Colonic mucosa (tissue), 4 donors: ENCODE results near the gene TNRC6B. TPM values are rescaled to one million over a fixed set of nuclear protein-coding genes. Genes with fewer than 3 reads are reported as not detected.

Experiments used
- DNase-seq: peaks from one replicate; pipeline ENCODE4 v3.0.0-alpha.2; 2020
- H3K27ac ChIP-seq: fragments of 200-600 bp; one replicate; pipeline ENCODE4 v1.8.0; 2021
- H3K27me3 ChIP-seq: fragments of 200-600 bp; one replicate; pipeline ENCODE4 v1.8.0; 2021
- H3K36me3 ChIP-seq: fragments of 200-600 bp; one replicate; pipeline ENCODE4 v1.8.0; 2021
- H3K4me1 ChIP-seq: fragments of 200-600 bp; one replicate; pipeline ENCODE4 v1.8.0; 2021; ENCODE audit warnings: mild to moderate bottlenecking
- H3K4me3 ChIP-seq: fragments of 200-600 bp; one replicate; pipeline ENCODE4 v1.8.0; 2021
- H3K9ac ChIP-seq, 2 donors: one replicate each; pipeline ENCODE4 v1.7.0; 2013; ENCODE audit warnings: control low read depth in 2 of 2, low read depth in 2 of 2, low read length in 2 of 2
- H3K9me3 ChIP-seq: fragments of 200-600 bp; one replicate; pipeline ENCODE4 v1.8.0; 2021
- CTCF ChIP-seq: fragments of 200-600 bp; IDR thresholded peaks from one replicate; pipeline ENCODE4 v1.8.0; 2022; ENCODE audit warnings: antibody characterized with exemption, mild to moderate bottlenecking
- intact Hi-C: fragments of 100-400 bp; cut with DNase I; formaldehyde crosslinking; loops from one replicate; pipeline ENCODE4 v1.14.1; 2022
- total RNA-seq, 2 donors: library from RNA; stranded (reverse); fragmentation: NEBNext Ultra II Directional in 1 of 2; extraction: Animal tissue kit (Norgen Biotek cat#: 25700) in 1 of 2; gene quantifications; one replicate each; pipeline ENCODE4 v1.2.1, GENCODE V29; 2021
- donor health status: healthy.
- donor health status: DM: no; HTN: no; CAD: no.
- donor health status: DM: no; HTN: no; CAD: no.

Gene TNRC6B
- total RNA-seq, 2 donors from 2014 or later = 38.7 to 47.4 TPM

- no peaks in the 10 kb centered on the region for H3K27me3 ChIP-seq
- no peaks in the 10 kb centered on the region for H3K4me1 ChIP-seq
- no peak overlapping the region for H3K27ac ChIP-seq
- no peaks in the 10 kb centered on the region for H3K36me3 ChIP-seq
- no peak for TF ChIP-seq CTCF
- no peak overlapping the region for H3K4me3 ChIP-seq
- H3K9me3 ChIP-seq = no peaks in the 10 kb centered on the region
- intact Hi-C loops = no loop called here
- H3K9ac ChIP-seq = no peak overlapping the region
- DNase-seq = no peak
Observed at GRCh38 chr22:40237241-40237640, 59.5 kb downstream of the TNRC6B start.

- DNase-seq = no peak
- no peaks in the 10 kb centered on the region for H3K9me3 ChIP-seq
- no peak overlapping the region for H3K9ac ChIP-seq
- no peaks in the 10 kb centered on the region for H3K36me3 ChIP-seq
- no peaks in the 10 kb centered on the region for H3K27me3 ChIP-seq
- intact Hi-C loops = no loop called here
- no peak overlapping the region for H3K4me3 ChIP-seq
- no peak for TF ChIP-seq CTCF
- H3K4me1 ChIP-seq = no peaks in the 10 kb centered on the region
- no peak overlapping the region for H3K27ac ChIP-seq
Observed at GRCh38 chr22:40237788-40238424, 60.2 kb downstream of the TNRC6B start.

- Histone ChIP-seq H3K4me1 (no peaks in the 10 kb centered on the region), H3K4me3 (no peak overlapping the region), H3K9ac (no peak overlapping the region), H3K36me3 (no peaks in the 10 kb centered on the region), H3K27ac (no peak overlapping the region), H3K9me3 (no peaks in the 10 kb centered on the region), H3K27me3 (no peaks in the 10 kb centered on the region)
- intact Hi-C loops = no loop called here
- TF ChIP-seq CTCF = no peak
- no peak for DNase-seq
Observed at GRCh38 chr22:40238425-40239344, 61.0 kb downstream of the TNRC6B start.

DNA sequence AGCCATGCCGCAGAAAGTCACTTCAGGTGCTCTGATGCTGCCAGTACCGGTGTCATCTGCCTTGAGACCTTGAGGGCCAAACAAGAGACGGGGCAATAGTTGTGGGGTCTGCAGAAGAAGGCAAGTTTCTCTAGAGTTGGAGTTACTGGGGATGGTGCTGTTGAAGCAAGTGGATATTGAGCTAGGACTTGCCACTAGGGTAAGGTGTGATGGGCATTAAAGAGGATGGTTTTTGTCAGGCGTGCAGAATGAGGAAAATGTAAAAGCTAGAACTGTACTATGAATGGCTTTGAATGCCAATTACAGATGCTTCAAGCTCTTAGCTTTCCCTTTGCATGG is 61.6 kb downstream of the TNRC6B start:
- Histone ChIP-seq H3K27ac (no peak overlapping the region), H3K9ac (no peak overlapping the region), H3K9me3 (no peaks in the 10 kb centered on the region), H3K36me3 (no peaks in the 10 kb centered on the region), H3K4me3 (no peak overlapping the region), H3K4me1 (no peaks in the 10 kb centered on the region), H3K27me3 (no peaks in the 10 kb centered on the region)
- no peak for TF ChIP-seq CTCF
- intact Hi-C loops = no loop called here
- DNase-seq = no peak

- Histone ChIP-seq H3K9me3 (no peaks in the 10 kb centered on the region), H3K36me3 (no peaks in the 10 kb centered on the region), H3K27me3 (no peaks in the 10 kb centered on the region), H3K4me1 (no peaks in the 10 kb centered on the region), H3K9ac (no peak overlapping the region), H3K27ac (no peak overlapping the region), H3K4me3 (no peak overlapping the region)
- TF ChIP-seq CTCF = no peak
- no peak for DNase-seq
- intact Hi-C loops = no loop called here
Observed at GRCh38 chr22:40240160-40240559, 62.4 kb downstream of the TNRC6B start.
